Bronchial epithelial cell (primary cell): ENCODE measurements around the gene COPS7A. TPM values are rescaled to one million over a fixed set of nuclear protein-coding genes. Genes with fewer than 3 reads are reported as not detected.

ENCODE experiments used
- DNase-seq: peaks from one replicate; pipeline ENCODE4 v3.0.0-alpha.2; 2010; ENCODE audit warnings: low read depth
- FAIRE-seq: peaks from 2 replicates; lab custom pipeline; 2011; peaks lifted over from hg19 to GRCh38; lab: Jason Lieb, UNC
- H3K27me3 ChIP-seq: 2 replicates; pipeline ENCODE4 v1.5.1; 2011; ENCODE audit warnings: low read length; ENCODE audit not compliant: control insufficient read depth, insufficient read depth
- H3K36me3 ChIP-seq: 2 replicates; pipeline ENCODE4 v1.5.1; 2011; ENCODE audit warnings: low read length; ENCODE audit not compliant: control insufficient read depth, insufficient read depth
- H3K4me3 ChIP-seq: 2 replicates; pipeline ENCODE4 v1.5.1; 2011; ENCODE audit warnings: mild to moderate bottlenecking, low read depth, low read length, control low read depth
- total RNA-seq: library from RNA; depleted of rRNA; stranded (reverse); fragments of >200 nt; gene quantifications from 2 replicates; pipeline ENCODE4 v1.2.1, GENCODE V29; 2014
- TF ChIP-seq, protein P1 (sequence below): IDR thresholded peaks from 2 replicates; pipeline ENCODE4 v1.5.1; 2011; ENCODE audit warnings: mild to moderate bottlenecking, moderate library complexity, low read length, control low read depth, inconsistent platforms; ENCODE audit not compliant: insufficient read depth, severe bottlenecking

COPS7A gene
- total RNA-seq, 1 donor from 2014 or later, result 63.7 TPM

DNA sequence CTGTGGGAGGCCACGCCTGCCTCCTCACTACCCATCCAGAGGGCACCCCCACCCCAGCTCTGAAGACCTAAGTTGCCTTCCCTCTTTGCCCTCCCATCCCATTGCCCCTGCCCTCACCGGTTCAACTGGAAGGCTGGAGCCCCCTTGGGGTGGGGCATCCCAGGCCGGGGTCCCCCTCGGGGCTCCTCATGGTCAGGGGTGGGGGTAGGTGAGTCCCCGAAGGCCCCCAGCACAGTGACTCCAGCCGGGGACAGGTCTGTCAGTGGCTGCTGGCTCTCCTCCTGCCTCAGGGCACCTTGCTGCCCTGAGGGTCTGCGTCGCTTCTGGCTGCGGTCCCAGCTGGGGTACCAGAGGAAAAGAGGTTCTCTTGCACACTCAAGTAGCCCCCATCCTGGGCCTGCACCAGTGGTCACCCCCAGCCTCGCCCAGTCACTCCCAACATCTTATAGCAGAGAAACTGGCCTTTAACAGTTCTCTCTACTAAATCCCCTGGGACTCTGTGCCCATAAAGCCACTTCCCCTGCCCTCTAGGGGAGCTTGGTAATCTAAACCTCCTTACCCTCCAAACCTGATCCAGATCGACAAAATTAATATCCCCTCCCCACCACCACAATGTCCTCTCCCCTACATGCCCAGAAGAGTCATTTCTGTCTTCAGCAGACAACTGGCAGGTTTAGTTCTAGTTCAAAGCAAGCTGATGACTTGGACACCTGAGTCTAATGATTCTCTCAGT is 28.4 kb upstream of the COPS7A start:
- TF ChIP-seq, protein P1, sequence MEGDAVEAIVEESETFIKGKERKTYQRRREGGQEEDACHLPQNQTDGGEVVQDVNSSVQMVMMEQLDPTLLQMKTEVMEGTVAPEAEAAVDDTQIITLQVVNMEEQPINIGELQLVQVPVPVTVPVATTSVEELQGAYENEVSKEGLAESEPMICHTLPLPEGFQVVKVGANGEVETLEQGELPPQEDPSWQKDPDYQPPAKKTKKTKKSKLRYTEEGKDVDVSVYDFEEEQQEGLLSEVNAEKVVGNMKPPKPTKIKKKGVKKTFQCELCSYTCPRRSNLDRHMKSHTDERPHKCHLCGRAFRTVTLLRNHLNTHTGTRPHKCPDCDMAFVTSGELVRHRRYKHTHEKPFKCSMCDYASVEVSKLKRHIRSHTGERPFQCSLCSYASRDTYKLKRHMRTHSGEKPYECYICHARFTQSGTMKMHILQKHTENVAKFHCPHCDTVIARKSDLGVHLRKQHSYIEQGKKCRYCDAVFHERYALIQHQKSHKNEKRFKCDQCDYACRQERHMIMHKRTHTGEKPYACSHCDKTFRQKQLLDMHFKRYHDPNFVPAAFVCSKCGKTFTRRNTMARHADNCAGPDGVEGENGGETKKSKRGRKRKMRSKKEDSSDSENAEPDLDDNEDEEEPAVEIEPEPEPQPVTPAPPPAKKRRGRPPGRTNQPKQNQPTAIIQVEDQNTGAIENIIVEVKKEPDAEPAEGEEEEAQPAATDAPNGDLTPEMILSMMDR, result no peak
- no peak for DNase-seq
- no peaks in the 10 kb centered on the region for H3K36me3 ChIP-seq
- FAIRE-seq, result no peak
- H3K4me3 ChIP-seq, result no peak overlapping the region
- H3K27me3 ChIP-seq, result peaks cover 12% of the 10 kb centered on the region

DNA sequence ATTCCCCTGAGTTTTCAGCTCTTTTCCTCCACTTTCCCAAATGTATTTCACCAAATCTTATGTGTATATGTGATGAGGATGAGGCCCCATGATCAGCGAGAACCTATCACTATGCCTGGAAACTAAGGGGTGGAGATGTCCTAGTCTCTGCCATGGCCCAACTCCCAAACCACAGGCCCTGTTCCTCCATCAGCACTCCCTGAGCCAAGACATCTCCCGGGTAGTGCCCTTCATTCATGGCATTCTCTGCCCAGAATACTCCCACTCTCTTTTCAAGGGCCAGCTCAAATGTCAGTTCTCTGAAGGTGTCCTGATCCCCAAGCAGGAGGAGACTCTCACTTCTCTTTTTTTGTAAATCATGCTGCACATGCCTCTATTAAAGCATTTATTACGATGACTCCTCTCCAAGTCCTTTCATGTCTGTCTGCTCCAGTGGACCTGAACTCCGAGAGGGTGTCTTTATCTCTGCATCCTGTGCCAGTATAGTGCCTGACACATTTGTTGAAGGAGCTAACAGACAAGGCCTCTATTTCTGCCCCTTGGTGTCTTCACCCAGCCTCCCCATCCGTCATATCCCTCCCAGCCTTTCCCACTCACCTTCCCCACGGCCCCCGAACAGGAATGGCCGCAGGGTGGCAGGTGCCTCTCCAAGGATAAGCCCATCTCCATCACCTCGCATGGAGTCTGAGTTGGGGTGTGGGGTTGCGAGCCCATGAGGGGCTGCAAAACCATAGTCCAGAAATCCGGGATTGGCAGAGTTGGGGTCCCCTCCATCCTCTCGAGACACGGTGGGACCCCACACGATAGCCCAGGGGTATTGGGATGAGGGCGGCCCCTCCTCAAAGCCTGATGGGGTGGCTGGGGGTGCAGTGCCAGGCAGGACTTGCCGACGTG is 26.9 kb upstream of the COPS7A start:
- DNase-seq (no peak), FAIRE-seq (peak; percentile 13)
- Histone ChIP-seq H3K36me3 (no peaks in the 10 kb centered on the region), H3K27me3 (peaks cover 24% of the 10 kb centered on the region), H3K4me3 (no peak overlapping the region)
- TF ChIP-seq, protein P1, result no peak

DNA sequence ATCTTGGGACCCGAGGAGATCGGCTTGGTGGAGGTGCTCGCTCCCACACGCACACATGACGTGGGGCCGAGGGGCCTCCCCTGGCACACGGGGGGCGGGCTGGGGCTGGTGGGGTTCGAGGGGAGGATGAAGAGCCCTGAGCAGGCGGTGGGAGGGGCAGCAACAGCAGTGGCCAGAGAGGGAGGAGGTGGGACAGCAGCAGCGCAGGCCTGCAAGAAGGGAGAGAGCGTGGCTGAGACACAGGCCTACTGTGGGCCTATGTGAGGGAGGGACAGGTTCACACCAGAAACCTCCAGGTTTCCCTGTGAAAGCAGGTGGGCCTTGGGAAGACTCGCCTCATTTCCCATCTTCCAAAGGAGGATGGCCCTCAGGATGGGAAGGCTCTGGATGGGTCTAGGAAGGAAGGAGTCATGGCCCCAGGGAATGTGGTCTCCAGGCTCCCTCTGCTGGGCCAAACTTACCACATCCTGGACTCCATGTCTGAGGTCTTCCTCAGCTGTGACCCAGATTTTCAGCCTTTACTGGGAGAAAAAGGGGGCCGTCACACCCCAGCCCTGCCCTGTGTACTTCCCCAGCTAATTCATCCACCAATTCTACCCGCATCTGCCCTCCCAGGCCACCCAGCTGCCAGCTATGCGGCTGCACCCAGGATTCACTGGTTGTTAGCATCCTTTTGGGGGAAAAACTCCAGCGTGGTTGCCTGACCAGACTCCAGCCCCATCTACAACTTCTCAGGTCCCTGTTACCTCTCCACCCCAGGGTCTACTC is 26.1 kb upstream of the COPS7A start:
- FAIRE-seq (peak; percentile 7), DNase-seq (peak; percentile 45)
- TF ChIP-seq, protein P1, result peak; percentile 74
- Histone ChIP-seq H3K4me3 (no peak overlapping the region), H3K36me3 (no peaks in the 10 kb centered on the region), H3K27me3 (peaks cover 24% of the 10 kb centered on the region)

DNA sequence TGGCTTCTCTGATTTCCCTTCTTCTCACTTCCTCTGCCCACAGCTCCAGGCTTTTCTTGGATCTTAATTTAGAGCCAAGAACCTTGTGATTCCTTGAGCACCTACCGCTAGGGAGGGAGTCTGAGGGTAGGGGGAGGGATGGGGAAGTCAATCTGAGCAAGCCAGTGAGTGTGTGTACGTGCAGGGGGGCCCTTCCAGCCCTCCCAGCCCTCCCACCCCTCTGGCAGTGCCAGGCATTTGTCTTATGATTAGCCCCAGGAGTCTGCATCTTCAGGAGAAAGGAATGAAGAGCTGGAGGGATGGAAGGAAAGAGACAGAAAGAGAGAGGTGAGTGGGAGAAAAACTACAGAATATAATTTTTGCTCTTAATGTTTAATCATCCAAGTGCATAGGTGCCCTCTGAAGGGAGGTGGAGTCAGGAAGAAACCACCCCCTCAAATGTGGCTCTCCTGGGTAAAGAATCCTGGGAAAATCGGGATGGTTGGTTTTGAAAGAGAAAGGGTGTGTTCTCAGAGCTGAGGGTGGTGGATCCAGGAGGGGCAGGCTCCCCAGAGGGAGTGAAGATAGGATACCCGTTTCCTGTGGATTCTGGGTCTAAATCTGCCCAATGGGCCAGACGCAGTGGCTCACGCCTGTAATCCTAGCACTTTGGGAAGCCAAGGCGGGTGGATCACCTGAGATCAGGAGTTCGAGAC is 25.3 kb upstream of the COPS7A start:
- Histone ChIP-seq H3K4me3 (no peak overlapping the region), H3K36me3 (no peaks in the 10 kb centered on the region), H3K27me3 (peaks cover 24% of the 10 kb centered on the region)
- DNase-seq, result no peak
- no peak for FAIRE-seq
- TF ChIP-seq, protein P1, result no peak

DNA sequence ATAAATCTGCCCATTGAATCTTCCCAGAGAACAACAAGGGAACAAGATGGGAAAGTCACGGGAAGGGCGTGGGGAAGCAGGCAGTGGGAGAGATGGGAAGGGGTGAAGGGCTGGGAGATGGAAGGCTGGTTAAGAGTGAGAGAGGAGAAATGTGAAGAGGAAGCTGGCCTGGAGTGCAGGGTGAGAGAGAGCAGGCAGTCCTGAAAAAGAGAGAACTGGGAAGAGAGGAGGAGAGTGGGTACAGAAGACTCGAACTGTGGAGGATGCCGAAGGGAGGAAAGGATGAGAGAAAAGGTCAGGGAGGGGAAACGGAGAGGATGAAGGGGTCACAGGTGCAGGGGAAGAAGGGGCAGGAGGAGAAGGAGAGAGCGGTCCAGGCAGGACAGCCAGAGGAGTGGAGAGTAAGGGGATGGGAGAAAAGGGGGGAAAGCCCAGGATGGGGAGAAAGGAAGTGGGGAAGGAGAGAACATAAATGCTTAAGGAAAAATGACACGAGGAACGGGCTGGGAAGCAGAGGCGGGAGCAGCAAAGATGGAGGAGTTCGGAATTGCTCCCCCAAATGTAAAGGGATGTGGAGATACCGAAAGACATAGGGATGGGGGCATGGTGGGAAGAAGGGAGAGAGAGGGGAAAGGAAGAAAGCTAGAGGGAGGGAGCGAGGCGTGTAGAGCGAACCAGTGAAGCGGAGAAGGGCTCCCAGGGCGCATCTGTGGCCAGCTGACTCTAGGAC is 24.4 kb upstream of the COPS7A start:
- H3K36me3 ChIP-seq, result no peaks in the 10 kb centered on the region
- no peak overlapping the region for H3K4me3 ChIP-seq
- TF ChIP-seq, protein P1, result no peak
- peaks cover 24% of the 10 kb centered on the region for H3K27me3 ChIP-seq
- FAIRE-seq (no peak), DNase-seq (no peak)
